GM21360 (cell line): ENCODE data around the gene TLR9.

Experiments used
- ATAC-seq: cut with Tn5 transposase; IDR thresholded peaks from one replicate; pipeline ENCODE4 v1.9.1; 2021; ENCODE audit warnings: mild to moderate bottlenecking, moderate library complexity; ENCODE audit not compliant: unreplicated experiment

TLR9 gene

DNA sequence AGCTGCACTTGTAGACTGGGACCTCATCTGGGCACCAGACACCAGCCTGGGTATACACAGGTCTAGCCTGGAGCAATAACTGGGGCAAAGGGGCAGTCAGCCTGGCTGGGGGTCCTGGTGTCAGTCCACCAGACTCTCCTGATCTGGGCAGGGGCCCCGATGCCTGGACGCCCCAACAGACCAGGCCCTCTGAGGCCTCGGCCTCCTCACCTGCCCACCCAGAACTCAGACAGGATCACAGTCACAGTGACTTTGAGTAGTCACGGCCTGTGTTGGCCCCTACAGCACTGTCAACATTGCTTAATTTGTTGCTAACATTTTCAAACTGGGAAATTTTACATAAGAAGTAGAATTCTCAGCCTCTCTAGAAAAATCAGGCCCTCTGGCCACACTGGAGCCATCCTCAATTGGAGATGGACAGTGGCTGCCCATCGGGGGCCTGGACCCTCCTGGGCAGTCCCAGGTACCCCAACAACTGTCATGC, 7.7 kb upstream of the TLR9 start:
- no peak for ATAC-seq

GRCh38 chr3:52232279-52233107, 7.0 kb upstream of the TLR9 start:
- ATAC-seq, result no peak

DNA sequence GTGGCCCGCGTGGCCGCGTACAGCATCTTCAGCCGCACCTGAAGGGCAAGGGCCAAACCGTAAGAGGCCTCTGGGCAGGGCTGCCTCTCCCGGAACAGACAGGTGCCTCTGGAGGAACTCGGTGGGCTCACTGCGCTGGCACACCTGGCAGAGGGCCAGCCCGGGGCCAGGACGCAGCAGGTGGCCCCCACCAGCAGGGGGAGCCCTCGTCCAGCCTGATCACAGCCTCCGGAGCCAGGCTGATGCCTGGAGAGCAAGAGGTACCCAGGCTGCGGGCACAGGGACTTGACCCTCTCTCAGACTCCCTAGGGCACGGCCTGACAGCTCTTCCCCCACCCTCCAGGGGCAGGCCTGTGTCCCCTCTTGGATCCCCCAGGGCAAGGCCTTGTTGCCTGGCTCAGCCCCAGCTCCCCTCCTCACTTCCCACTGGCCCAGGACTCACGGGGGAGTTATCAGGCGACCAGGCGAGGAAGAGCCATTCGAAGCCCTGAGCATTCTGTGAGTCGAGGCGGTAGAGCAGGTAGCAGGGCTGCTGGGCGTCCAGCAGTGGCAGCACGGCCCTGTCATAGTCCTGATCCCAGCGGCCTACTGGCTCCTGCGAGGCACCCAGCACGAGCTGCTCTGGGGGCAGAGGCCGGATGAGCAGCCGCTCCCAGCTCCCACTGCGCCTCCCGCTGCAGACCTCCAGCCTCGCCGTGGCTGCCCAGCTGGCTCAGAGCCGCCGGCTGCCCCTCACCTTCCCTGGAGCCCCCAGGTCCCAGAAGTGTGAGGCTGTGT, 6.2 kb upstream of the TLR9 start:
- ATAC-seq, result no peak

DNA sequence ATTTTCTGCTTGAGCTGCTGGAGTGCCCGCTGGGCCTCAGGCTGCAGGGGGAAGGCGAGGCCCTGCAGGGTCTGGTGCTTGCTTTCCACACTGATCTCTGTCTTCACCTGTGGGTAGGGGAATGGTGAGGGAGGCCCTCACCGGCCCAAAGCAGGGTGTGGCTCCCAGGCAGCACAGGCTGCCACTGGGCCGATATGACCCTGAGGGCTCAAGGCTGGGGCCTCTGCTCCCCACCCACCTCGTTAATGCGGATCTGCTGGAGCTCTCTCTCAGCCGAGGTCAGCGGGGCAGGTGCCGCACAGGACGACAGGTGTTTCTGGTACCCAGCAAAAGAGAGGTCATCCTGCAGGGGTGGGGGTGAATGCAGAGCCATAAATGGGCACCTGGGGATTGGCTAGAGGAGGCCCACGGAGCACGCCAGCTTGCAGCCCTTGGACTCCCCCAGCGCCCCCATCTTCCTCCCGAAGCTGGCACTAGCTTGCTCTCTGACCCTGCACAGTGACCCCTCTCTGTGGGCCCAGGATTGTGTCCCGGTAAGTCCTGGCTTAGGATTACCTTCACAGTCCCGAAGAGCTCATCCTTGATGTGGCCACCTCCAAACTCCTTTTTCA, 5.5 kb upstream of the TLR9 start:
- no peak for ATAC-seq

GRCh38 chr3:52230461-52230860, 5.0 kb upstream of the TLR9 start:
- ATAC-seq, result no peak

DNA sequence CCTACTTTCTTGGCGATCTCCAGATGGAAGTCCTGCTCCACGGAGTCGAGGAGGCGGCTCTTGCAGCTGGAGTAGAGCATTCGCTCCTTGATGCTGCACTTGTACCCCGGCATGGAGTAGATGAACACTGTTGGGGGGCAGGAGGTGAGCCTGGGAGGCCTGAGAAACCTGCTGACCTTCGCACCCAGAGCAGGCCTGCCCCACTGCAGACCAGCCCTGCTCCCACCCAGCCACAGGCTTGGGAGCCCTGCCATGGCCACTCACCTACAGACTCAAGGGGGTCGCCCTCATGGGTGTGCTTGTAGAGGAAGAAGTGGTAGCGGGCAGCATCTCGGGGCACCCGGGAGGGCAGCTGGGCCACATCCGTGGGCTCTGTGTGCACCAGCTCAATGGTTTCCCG, 4.2 kb upstream of the TLR9 start:
- no peak for ATAC-seq

GRCh38 chr3:52228751-52229291, 3.4 kb upstream of the TLR9 start:
- no peak for ATAC-seq

- no peak for ATAC-seq
Observed at GRCh38 chr3:52228266-52228665, 2.8 kb upstream of the TLR9 start.

- no peak for ATAC-seq
Observed at GRCh38 chr3:52227766-52228165, 2.3 kb upstream of the TLR9 start.

DNA sequence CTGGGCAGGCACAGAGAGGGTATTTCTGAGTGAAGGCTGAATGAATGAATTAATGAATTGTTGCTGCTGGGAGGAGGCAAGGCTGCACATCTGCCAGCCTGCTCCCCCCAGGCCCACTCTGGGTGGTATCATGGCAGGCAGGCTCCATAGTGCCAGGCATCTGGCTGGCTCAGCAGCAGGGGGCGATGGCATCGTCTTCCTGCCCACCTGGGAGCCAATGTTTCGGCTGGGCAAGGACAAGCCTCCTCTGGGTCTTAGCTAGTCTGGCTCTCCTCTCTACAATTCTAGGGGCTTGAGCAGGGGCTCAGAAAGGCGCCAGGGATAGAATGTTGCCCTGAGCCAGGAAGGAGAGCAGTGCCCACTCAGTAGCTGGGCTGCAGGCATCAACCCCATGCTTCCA, 1.7 kb upstream of the TLR9 start:
- no peak for ATAC-seq

- peak; percentile 2 for ATAC-seq
Observed at GRCh38 chr3:52226229-52226817, 878 bp upstream of the TLR9 start.

DNA sequence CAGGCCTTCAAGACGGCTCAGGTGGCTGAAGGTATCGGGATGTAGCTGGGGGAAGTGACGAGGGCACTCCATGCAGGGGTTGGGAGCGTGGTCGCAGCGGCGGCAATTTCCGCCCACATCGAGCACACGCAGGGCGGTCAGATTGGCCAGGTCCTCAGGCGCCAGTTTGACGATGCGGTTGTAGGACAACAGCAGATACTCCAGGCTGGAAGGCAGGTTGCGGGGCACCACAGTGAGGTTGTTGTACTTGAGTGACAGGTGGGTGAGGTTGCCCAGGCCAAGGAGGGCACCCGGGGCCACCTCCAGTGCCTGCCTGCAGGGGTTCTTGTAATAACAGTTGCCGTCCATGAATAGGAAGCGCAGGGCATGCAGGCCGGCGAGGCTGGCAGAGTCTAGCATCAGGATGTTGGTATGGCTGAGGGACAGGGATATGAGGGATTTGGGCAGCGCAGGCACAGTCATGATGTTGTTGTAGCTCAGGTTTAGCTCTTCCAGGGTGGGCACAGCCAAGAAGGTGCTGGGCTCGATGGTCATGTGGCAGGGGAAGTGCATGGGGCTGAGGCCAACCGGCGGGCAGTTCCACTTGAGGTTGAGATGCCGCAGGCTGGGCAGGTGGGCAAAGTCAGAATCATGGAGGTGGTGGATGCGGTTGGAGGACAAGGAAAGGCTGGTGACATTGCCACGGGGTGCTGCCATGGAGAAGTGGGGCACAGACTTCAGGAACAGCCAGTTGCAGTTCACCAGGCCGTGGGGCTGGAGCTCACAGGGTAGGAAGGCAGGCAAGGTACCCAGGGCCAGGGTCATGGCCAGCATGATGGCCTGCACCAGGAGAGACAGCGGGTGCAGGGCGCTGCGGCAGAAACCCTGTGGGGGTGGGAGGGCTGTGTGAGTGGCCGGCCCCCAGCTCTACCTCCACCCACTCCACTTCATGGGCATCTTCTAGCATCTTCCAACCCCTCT, 1.7 kb downstream of the TLR9 start:
- ATAC-seq, result no peak

DNA sequence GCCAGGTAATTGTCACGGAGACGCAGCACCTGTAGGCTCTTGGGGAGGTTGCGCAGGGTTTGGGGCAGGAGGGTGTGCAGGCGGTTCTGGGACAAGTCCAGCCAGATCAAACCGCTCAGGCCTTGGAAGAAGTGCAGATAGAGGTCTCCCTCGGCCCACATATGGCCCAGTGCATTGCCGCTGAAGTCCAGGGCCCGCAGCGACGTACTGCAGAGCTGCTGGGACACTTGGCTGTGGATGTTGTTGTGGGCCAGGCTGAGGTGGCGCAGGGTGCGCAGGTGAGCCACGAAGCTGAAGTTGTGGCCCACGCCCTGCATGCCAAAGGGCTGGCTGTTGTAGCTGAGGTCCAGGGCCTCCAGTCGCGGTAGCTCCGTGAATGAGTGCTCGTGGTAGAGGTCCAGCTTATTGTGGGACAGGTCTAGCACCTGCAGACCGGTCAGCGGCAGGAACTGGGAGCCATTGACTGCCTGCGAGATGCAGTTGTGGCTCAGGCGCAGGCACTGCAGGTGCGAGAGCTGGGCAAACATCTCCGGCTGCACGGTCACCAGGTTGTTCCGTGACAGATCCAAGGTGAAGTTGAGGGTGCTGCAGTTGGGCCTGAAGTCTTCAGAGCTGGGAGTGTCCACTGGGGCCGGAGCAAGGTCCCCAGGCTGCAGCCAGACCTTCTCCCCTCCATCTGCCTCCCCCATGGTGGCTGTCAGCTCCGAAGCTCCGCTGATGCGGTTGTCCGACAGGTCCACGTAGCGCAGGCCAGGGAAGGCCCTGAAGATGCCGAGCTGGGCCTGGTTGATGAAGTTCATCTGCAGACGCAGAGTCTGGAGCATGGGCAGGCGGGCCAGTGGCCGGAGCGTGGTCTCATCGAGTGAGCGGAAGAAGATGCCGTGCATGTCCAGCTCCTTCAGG, 2.9 kb downstream of the TLR9 start:
- no peak for ATAC-seq

DNA sequence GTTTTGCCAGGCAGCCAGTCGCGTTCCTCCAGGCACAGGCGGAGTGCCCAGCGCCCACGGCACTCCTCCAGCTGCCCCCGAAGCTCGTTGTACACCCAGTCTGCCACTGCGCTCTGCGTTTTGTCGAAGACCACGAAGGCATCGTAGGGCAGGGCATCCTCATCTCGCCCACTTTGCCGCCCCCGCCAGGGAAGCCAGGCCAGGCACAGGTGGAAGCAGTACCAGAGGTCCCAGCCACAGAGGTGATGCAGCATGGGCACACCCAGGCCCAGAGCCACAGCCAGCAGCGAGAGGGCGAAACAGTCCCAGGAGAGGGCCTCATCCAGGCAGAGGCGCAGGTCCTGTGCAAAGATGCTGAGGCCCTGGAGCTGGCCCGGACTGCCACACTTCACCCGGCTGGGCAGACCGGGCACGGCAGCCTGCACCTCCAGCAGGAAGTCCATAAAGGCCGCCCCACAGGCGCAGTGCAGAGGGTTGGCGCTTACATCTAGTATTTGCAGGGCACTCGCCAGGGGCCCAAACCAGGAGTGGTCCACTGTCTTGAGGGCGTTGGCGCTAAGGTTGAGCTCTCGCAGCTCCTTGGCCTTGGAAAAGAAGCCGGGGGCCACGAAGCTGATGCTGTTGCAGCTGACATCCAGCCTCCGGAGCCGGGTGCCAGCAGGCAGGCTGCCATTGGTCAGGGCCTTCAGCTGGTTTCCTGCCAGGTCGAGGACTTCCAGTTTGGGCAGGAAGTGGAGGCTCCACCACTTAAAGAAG, 3.7 kb downstream of the TLR9 start:
- ATAC-seq, result no peak

GRCh38 chr3:52221141-52221562, 4.3 kb downstream of the TLR9 start:
- no peak for ATAC-seq

- ATAC-seq, result no peak
Observed at GRCh38 chr3:52220380-52221026, 4.9 kb downstream of the TLR9 start.

GRCh38 chr3:52218937-52219650, 6.4 kb downstream of the TLR9 start:
- ATAC-seq, result no peak
